ENCODE measurements around the gene PPFIBP2. TPM values are rescaled to one million over a fixed set of nuclear protein-coding genes. Genes with fewer than 3 reads are reported as not detected.

The PPFIBP2 gene
- total RNA-seq, 1 donor from 2014 or later, result 104 TPM

GRCh38 chr11:7665473-7666291 is 151.9 kb downstream of the PPFIBP2 start:
- DNase-seq (ENCODE audit: low spot score), result peak; percentile 80

- DNase-seq (ENCODE audit: low spot score), result no peak
Observed at GRCh38 chr11:7666292-7666866, 152.6 kb downstream of the PPFIBP2 start.

- no peak for DNase-seq (ENCODE audit: low spot score)
Observed at GRCh38 chr11:7667460-7667859, 153.7 kb downstream of the PPFIBP2 start.

GRCh38 chr11:7668464-7668863 is 154.7 kb downstream of the PPFIBP2 start:
- DNase-seq (ENCODE audit: low spot score), result no peak

GRCh38 chr11:7668911-7669310 is 155.1 kb downstream of the PPFIBP2 start:
- no peak for DNase-seq (ENCODE audit: low spot score)

- DNase-seq (ENCODE audit: low spot score), result no peak
Observed at GRCh38 chr11:7670641-7671040, 156.8 kb downstream of the PPFIBP2 start.

GRCh38 chr11:7671347-7672215 is 157.8 kb downstream of the PPFIBP2 start:
- DNase-seq (ENCODE audit: low spot score), result peak; percentile 41

- DNase-seq (ENCODE audit: low spot score), result no peak
Observed at GRCh38 chr11:7672276-7672959, 158.6 kb downstream of the PPFIBP2 start.

GRCh38 chr11:7672960-7673723 is 159.3 kb downstream of the PPFIBP2 start, which contains the start of gene CYB5R2:
TSS of gene CYB5R2 (minus strand) at chr11:7673500. CDS start at chr11:7672825, 675 bp downstream.
- DNase-seq (ENCODE audit: low spot score), result peak; percentile 57

GRCh38 chr11:7673724-7674434 is 160.1 kb downstream of the PPFIBP2 start:
- DNase-seq (ENCODE audit: low spot score), result peak; percentile 28

GRCh38 chr11:7675631-7676030 is 161.8 kb downstream of the PPFIBP2 start:
- no peak for DNase-seq (ENCODE audit: low spot score)

GRCh38 chr11:7677071-7677470 is 163.3 kb downstream of the PPFIBP2 start:
- DNase-seq (ENCODE audit: low spot score), result no peak

GRCh38 chr11:7677796-7678201 is 164.0 kb downstream of the PPFIBP2 start:
- DNase-seq (ENCODE audit: low spot score), result no peak

GRCh38 chr11:7683571-7683970 is 169.8 kb downstream of the PPFIBP2 start:
- no peak for DNase-seq (ENCODE audit: low spot score)

GRCh38 chr11:7686761-7687160 is 173.0 kb downstream of the PPFIBP2 start:
- DNase-seq (ENCODE audit: low spot score), result no peak

- DNase-seq (ENCODE audit: low spot score), result no peak
Observed at GRCh38 chr11:7687386-7687785, 173.6 kb downstream of the PPFIBP2 start.

GRCh38 chr11:7688238-7688826 is 174.5 kb downstream of the PPFIBP2 start:
- DNase-seq (ENCODE audit: low spot score), result no peak

GRCh38 chr11:7689239-7689638 is 175.4 kb downstream of the PPFIBP2 start:
- no peak for DNase-seq (ENCODE audit: low spot score)

GRCh38 chr11:7690648-7691047 is 176.8 kb downstream of the PPFIBP2 start:
- DNase-seq (ENCODE audit: low spot score), result no peak

Measured in mucosa of gallbladder (tissue), 1 donor.